NCI-H526 treated with DMSO at 0.1 percent for 48 hours (cell line): ENCODE measurements around the gene EXT2.
A peak's percentile ranks its signal among the peaks of the same experiment; 100 is the strongest.

Source experiments
- DNase-seq: peaks from one replicate; lab custom pipeline; 2025; lab: John Stamatoyannopoulos, UW

The EXT2 gene

GRCh38 chr11:44085330-44085729 is 10.1 kb upstream of the EXT2 start:
- no peak for DNase-seq

- DNase-seq = no peak
Measured at GRCh38 chr11:44088377-44088776, 7.1 kb upstream of the EXT2 start.

- DNase-seq = no peak
Measured at GRCh38 chr11:44088871-44089270, 6.6 kb upstream of the EXT2 start.

GRCh38 chr11:44090539-44090938 is 4.9 kb upstream of the EXT2 start:
- no peak for DNase-seq

- DNase-seq = peak; percentile 75
Measured at GRCh38 chr11:44094260-44094868, 1.1 kb upstream of the EXT2 start.

- no peak for DNase-seq
Measured at GRCh38 chr11:44096360-44097185, 1.1 kb downstream of the EXT2 start.

- no peak for DNase-seq
Measured at GRCh38 chr11:44097821-44098220, 2.3 kb downstream of the EXT2 start.

GRCh38 chr11:44101098-44101497 is 5.6 kb downstream of the EXT2 start:
- no peak for DNase-seq

GRCh38 chr11:44104481-44105294 is 9.2 kb downstream of the EXT2 start:
- DNase-seq = no peak

GRCh38 chr11:44108260-44108659 is 12.8 kb downstream of the EXT2 start:
- DNase-seq = no peak

- DNase-seq = no peak
Measured at GRCh38 chr11:44110231-44110679, 14.8 kb downstream of the EXT2 start.

- no peak for DNase-seq
Measured at GRCh38 chr11:44112091-44112821, 16.8 kb downstream of the EXT2 start.

GRCh38 chr11:44113018-44113417 is 17.5 kb downstream of the EXT2 start:
- DNase-seq = no peak

GRCh38 chr11:44113572-44113971 is 18.1 kb downstream of the EXT2 start:
- no peak for DNase-seq

- DNase-seq = no peak
Measured at GRCh38 chr11:44116234-44116830, 20.9 kb downstream of the EXT2 start.

GRCh38 chr11:44120169-44120568 is 24.7 kb downstream of the EXT2 start:
- DNase-seq = no peak

GRCh38 chr11:44125598-44125997 is 30.1 kb downstream of the EXT2 start:
- no peak for DNase-seq

GRCh38 chr11:44126304-44126703 is 30.8 kb downstream of the EXT2 start:
- no peak for DNase-seq

- DNase-seq = no peak
Measured at GRCh38 chr11:44127130-44127529, 31.7 kb downstream of the EXT2 start.

GRCh38 chr11:44128729-44129128 is 33.3 kb downstream of the EXT2 start:
- no peak for DNase-seq

GRCh38 chr11:44130751-44131150 is 35.3 kb downstream of the EXT2 start:
- no peak for DNase-seq
